Mesenchymal stem cell (in vitro differentiated cells and primary cell): ENCODE results near the gene SAPCD2.

Experiments
- DNase-seq: peaks from one replicate; pipeline ENCODE4 v3.0.0-alpha.2; 2013
- H2AFZ ChIP-seq: one replicate; pipeline ENCODE4 v1.6.1; 2013; ENCODE audit warnings: low read depth, mild to moderate bottlenecking, control low read depth, inconsistent platforms, low read length, moderate library complexity
- H2AK5ac ChIP-seq: 2 replicates; pipeline ENCODE4 v1.6.1; 2013; ENCODE audit warnings: low read length, moderate library complexity, mild to moderate bottlenecking, inconsistent platforms; ENCODE audit not compliant: severe bottlenecking
- H2BK120ac ChIP-seq: one replicate; pipeline ENCODE4 v1.6.1; 2013; ENCODE audit warnings: low read depth, mild to moderate bottlenecking, inconsistent platforms, low read length, moderate library complexity
- H2BK12ac ChIP-seq, 2 experiments: one replicate each; pipeline ENCODE4 v1.6.1; 2013; ENCODE audit warnings: inconsistent platforms in 2 of 2, low read length in 2 of 2, mild to moderate bottlenecking in 2 of 2, moderate library complexity in 2 of 2, control low read depth in 1 of 2
- H2BK15ac ChIP-seq: one replicate; pipeline ENCODE4 v1.6.1; 2013; ENCODE audit warnings: mild to moderate bottlenecking, low read depth, inconsistent platforms; ENCODE audit not compliant: poor library complexity, severe bottlenecking
- H2BK5ac ChIP-seq: 2 replicates; pipeline ENCODE4 v1.6.1; 2013; ENCODE audit warnings: low read depth, mild to moderate bottlenecking, low read length, control low read depth, inconsistent platforms; ENCODE audit not compliant: poor library complexity, severe bottlenecking
- H3K14ac ChIP-seq, 2 experiments: one replicate each; pipeline ENCODE4 v1.6.1; 2013; ENCODE audit warnings: inconsistent platforms in 2 of 2, low read length in 2 of 2, control low read depth in 1 of 2, mild to moderate bottlenecking in 1 of 2, moderate library complexity in 1 of 2
- H3K18ac ChIP-seq, 2 experiments: one replicate each; pipeline ENCODE4 v1.6.1; 2013; ENCODE audit warnings: inconsistent platforms in 2 of 2, low read length in 2 of 2, control low read depth in 1 of 2, low read depth in 1 of 2, mild to moderate bottlenecking in 1 of 2
- H3K23ac ChIP-seq, 2 experiments: one replicate each; pipeline ENCODE4 v1.6.1; 2013; ENCODE audit warnings: inconsistent platforms in 2 of 2, low read length in 2 of 2, mild to moderate bottlenecking in 2 of 2, moderate library complexity in 2 of 2, control low read depth in 1 of 2
- H3K27ac ChIP-seq: 2 replicates; pipeline ENCODE4 v1.5.1; 2013; ENCODE audit warnings: mild to moderate bottlenecking, moderate library complexity, low read length, control low read depth, inconsistent platforms; ENCODE audit not compliant: poor library complexity, severe bottlenecking
- H3K27me3 ChIP-seq, 2 experiments: 2 replicates each; pipeline versions ENCODE4 v1.6.1 to v1.7.0; 2013; ENCODE audit warnings: low read length in 2 of 2, mild to moderate bottlenecking in 2 of 2, moderate library complexity in 2 of 2, control low read depth in 1 of 2, inconsistent platforms in 1 of 2; ENCODE audit not compliant: control insufficient read depth in 1 of 2, insufficient read depth in 1 of 2
- H3K36me3 ChIP-seq, 2 experiments: 2 replicates each; pipeline versions ENCODE4 v1.6.1 to v1.7.0; 2013; ENCODE audit warnings: low read length in 2 of 2, control low read depth in 1 of 2, inconsistent platforms in 1 of 2, low read depth in 1 of 2, mild to moderate bottlenecking in 1 of 2; ENCODE audit not compliant: insufficient read depth in 2 of 2, control insufficient read depth in 1 of 2
- H3K4ac ChIP-seq, 2 experiments: one replicate each; pipeline ENCODE4 v1.6.1; 2013; ENCODE audit warnings: inconsistent platforms in 2 of 2, low read length in 2 of 2, mild to moderate bottlenecking in 2 of 2, moderate library complexity in 2 of 2, control low read depth in 1 of 2, low read depth in 1 of 2
- H3K4me1 ChIP-seq: 2 replicates; pipeline ENCODE4 v1.6.1; 2013; ENCODE audit warnings: low read depth, low read length, control low read depth; ENCODE audit not compliant: control insufficient read depth, insufficient read depth
- H3K4me2 ChIP-seq: 2 replicates; pipeline ENCODE4 v1.6.1; 2013; ENCODE audit warnings: low read length, mild to moderate bottlenecking, inconsistent platforms; ENCODE audit not compliant: poor library complexity, severe bottlenecking
- H3K4me3 ChIP-seq, 2 experiments: 2 replicates each; pipeline versions ENCODE4 v1.5.1 to v1.7.0; 2013; ENCODE audit warnings: low read length in 2 of 2, mild to moderate bottlenecking in 2 of 2, control low read depth in 1 of 2, low read depth in 1 of 2; ENCODE audit not compliant: insufficient read depth in 1 of 2
- H3K79me1 ChIP-seq: replicated peaks from 2 replicates; pipeline ENCODE4 v1.6.1; 2013; ENCODE audit warnings: mild to moderate bottlenecking, control low read depth, low read length, inconsistent platforms; ENCODE audit not compliant: poor library complexity, severe bottlenecking
- H3K9ac ChIP-seq: 2 replicates; pipeline ENCODE4 v1.7.0; 2013; ENCODE audit warnings: mild to moderate bottlenecking, low read length, moderate library complexity
- H3K9me3 ChIP-seq: 2 replicates; pipeline ENCODE4 v1.7.0; 2013; ENCODE audit warnings: mild to moderate bottlenecking, low read length; ENCODE audit not compliant: control insufficient read depth
- H4K8ac ChIP-seq: one replicate; pipeline ENCODE4 v1.6.1; 2013; ENCODE audit warnings: inconsistent platforms, mild to moderate bottlenecking, low read length, moderate library complexity
- H4K91ac ChIP-seq: one replicate; pipeline ENCODE4 v1.6.1; 2013; ENCODE audit warnings: mild to moderate bottlenecking, low read length, inconsistent platforms
- WGBS: methylation state at CpG from one replicate; pipeline ENCODE4 v1.1.7; 2013; ENCODE audit warnings: mixed read lengths; 5-methylcytosine and 5-hydroxymethylcytosine counted together

The SAPCD2 gene

DNA sequence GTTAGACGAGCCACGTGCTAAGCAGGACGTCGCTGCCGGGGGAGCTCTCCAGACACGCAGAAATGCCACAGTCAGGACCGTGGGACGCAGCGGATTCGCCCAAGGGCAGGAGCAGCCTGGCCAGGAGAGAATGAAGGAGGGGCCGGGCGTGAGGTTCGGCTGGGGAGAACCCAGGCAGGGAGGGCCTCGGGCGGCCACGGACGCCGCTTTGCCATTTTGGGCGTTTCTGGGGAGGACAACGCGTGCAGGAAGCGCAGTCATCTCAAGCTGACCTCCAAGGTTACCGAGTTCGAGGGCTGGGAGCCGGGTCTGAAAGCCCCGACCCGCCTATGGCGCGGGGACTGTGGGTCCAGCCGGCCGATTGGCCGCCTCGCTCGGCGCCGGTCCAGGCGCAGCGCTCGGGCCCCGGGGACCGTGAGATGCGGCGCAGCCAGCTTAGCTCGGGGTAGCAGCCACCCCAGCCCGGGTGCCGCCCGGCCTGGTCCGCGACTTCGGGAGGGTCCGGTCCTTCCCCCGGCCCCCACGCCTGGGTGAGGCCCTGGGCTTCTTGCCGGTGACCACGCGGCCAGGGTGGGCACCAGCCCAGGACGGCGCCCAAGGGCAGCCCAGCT, 15.7 kb upstream of the SAPCD2 start:
- H3K4me3 ChIP-seq = peak overlapping the region; percentile 71 to 90

DNA sequence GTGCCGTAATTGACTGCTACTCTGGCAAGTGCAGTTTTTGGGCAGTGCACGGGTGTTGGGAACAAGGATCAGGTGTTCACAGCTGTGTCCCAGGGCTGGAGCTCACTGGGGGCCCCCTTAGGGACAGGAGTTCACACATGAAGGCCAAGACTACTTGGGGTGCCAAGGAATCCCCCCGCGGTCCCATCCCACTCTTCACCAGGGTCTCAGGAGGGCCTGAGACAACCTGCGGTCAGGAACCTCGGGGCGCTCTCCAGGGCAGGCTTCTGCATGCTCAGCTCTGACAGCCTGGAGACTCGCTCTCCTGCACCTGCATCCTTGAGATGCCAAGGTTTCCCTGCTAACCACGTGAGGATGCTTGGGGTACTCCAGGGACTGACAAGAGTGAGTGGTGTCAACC, 14.2 kb upstream of the SAPCD2 start:
- Histone ChIP-seq H3K4me3 (no peak overlapping the region), H2BK5ac (no peak overlapping the region), H3K4ac (no peak overlapping the region), H2BK12ac (peak overlapping the region in 1 of 2 experiments; percentile 34), H3K9me3 (no peaks in the 10 kb centered on the region), H2BK15ac (no peak overlapping the region), H2AFZ (no peak overlapping the region), H3K18ac (no peak overlapping the region), H3K4me2 (no peak overlapping the region), H3K27me3 (no peaks in the 10 kb centered on the region), H3K14ac (no peak overlapping the region), H3K36me3 (peaks cover 40 to 48% of the 10 kb centered on the region in 2 experiments), H4K91ac (no peak overlapping the region), H2AK5ac (peak overlapping the region; percentile 11), H2BK120ac (no peak overlapping the region), H4K8ac (peak overlapping the region; percentile 61), H3K79me1 (peaks cover 37% of the 10 kb centered on the region), H3K9ac (peak overlapping the region; percentile 62), H3K23ac (no peak overlapping the region), H3K27ac (peak overlapping the region; percentile 85), H3K4me1 (peaks cover 42% of the 10 kb centered on the region)
- WGBS = 85% methylated on average over 8 of the region's 9 CpGs
- no peak for DNase-seq

More for the DNA sequence above, 15.7 kb upstream of the SAPCD2 start:
- peak overlapping the region; percentile 69 for H2BK5ac ChIP-seq
- H4K91ac ChIP-seq = peak overlapping the region; percentile 92
- peak overlapping the region; percentile 94 to 97 for H3K4ac ChIP-seq
- no peaks in the 10 kb centered on the region for H3K9me3 ChIP-seq
- H2AK5ac ChIP-seq = peak overlapping the region; percentile 35
- WGBS = 2% methylated on average over 51 of the region's 58 CpGs
- peak overlapping the region; percentile 87 for H3K4me2 ChIP-seq
- no peaks in the 10 kb centered on the region for H3K27me3 ChIP-seq
- peaks cover 39% of the 10 kb centered on the region for H3K79me1 ChIP-seq
- no peak overlapping the region for H2AFZ ChIP-seq
- peak overlapping the region in 1 of 2 experiments; percentile 29 for H3K23ac ChIP-seq
- DNase-seq = peak; percentile 65
- peak overlapping the region; percentile 93 for H2BK120ac ChIP-seq
- no peak overlapping the region for H2BK15ac ChIP-seq
- peaks cover 42% of the 10 kb centered on the region for H3K4me1 ChIP-seq
- H2BK12ac ChIP-seq = peak overlapping the region; percentile 46 to 59
- H3K14ac ChIP-seq = peak overlapping the region in 1 of 2 experiments; percentile 96
- peak overlapping the region; percentile 91 for H3K9ac ChIP-seq
- H4K8ac ChIP-seq = peak overlapping the region; percentile 78
- H3K27ac ChIP-seq = peak overlapping the region; percentile 45
- H3K18ac ChIP-seq = peak overlapping the region; percentile 34 to 55
- peaks cover 40 to 42% of the 10 kb centered on the region in 2 experiments for H3K36me3 ChIP-seq

DNA sequence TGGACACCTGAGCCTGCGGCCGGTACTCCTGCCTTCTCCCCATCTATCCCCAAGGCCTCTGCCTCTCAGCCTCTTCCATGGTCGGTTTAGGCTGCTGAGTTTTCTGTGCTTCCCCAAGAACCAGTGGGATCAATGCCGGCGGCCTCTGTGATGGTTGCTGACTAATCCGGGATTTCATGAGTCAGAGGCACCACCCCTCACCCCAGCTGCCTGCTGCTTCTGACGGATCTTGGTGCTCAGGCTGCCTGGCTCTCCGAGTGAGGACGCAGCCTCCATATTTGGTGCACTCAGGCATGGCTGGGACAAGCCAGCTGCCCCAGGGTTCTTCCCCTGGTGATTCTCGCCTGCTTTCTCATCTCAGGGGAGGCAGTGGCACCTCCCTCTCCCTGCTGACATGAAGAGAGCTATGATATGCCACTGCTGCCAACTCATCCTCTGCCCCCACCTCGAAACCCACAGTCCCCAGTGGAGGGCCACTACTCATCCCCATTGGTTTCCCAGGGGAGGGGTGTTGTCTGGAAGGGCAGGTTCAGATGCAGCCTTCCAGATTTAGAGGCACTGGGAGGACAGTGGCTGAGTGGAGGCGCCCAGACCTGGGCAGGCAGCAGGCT, 13.1 kb upstream of the SAPCD2 start:
- peak overlapping the region; percentile 74 for H3K9ac ChIP-seq
- peak overlapping the region; percentile 53 to 78 for H3K4ac ChIP-seq
- H2BK15ac ChIP-seq = peak overlapping the region; percentile 62
- 16% methylated on average over 11 of the region's 12 CpGs for WGBS
- H4K8ac ChIP-seq = peak overlapping the region; percentile 10
- H3K36me3 ChIP-seq = peaks cover 45 to 48% of the 10 kb centered on the region in 2 experiments
- no peaks in the 10 kb centered on the region for H3K27me3 ChIP-seq
- H2BK5ac ChIP-seq = no peak overlapping the region
- H3K27ac ChIP-seq = peak overlapping the region; percentile 85
- H3K18ac ChIP-seq = peak overlapping the region; percentile 11 to 64
- peaks cover 45% of the 10 kb centered on the region for H3K4me1 ChIP-seq
- peak overlapping the region in 1 of 2 experiments; percentile 37 for H2BK12ac ChIP-seq
- no peak overlapping the region for H2BK120ac ChIP-seq
- peak overlapping the region; percentile 70 for H2AK5ac ChIP-seq
- H3K9me3 ChIP-seq = no peaks in the 10 kb centered on the region
- peak; percentile 97 for DNase-seq
- peak overlapping the region; percentile 92 for H4K91ac ChIP-seq
- H3K4me3 ChIP-seq = peak overlapping the region; percentile 9 to 25
- H3K79me1 ChIP-seq = peaks cover 36% of the 10 kb centered on the region
- H2AFZ ChIP-seq = no peak overlapping the region
- H3K4me2 ChIP-seq = peak overlapping the region; percentile 8
- H3K14ac ChIP-seq = peak overlapping the region in 1 of 2 experiments; percentile 9
- no peak overlapping the region for H3K23ac ChIP-seq

DNA sequence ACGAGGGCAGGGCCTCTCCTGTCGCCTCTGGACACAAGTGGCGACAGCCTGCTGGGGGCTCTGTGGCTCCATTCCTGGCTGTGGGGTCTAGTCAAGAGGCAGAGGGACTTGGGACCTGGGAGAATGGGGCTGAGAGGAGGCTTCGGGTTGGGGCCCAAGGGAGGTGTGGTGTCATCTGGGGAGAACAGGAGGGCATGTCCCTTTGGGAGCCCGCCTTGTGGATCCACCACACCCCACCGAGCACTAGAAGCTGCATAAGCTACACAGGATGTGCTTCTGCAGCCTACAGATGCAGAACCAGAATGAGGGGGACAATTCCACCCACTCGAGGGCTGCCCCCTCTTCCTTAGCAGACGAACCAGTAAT, 12.6 kb upstream of the SAPCD2 start:
- no peak for DNase-seq
- 82% methylated on average over 8 of the region's 8 CpGs for WGBS
- peak overlapping the region in 1 of 2 experiments; percentile 9 for H3K14ac ChIP-seq

More for the DNA sequence above, 12.6 kb upstream of the SAPCD2 start:
- no peak overlapping the region for H2BK5ac ChIP-seq
- peak overlapping the region; percentile 74 for H3K9ac ChIP-seq
- H3K4ac ChIP-seq = peak overlapping the region in 1 of 2 experiments; percentile 37
- no peaks in the 10 kb centered on the region for H3K9me3 ChIP-seq
- H2AFZ ChIP-seq = no peak overlapping the region
- peak overlapping the region; percentile 9 to 25 for H3K4me3 ChIP-seq
- H2BK120ac ChIP-seq = no peak overlapping the region
- H2AK5ac ChIP-seq = peak overlapping the region; percentile 70
- peaks cover 51% of the 10 kb centered on the region for H3K4me1 ChIP-seq
- peak overlapping the region in 1 of 2 experiments; percentile 37 for H2BK12ac ChIP-seq
- no peak overlapping the region for H3K4me2 ChIP-seq
- H4K91ac ChIP-seq = peak overlapping the region; percentile 57
- peaks cover 38% of the 10 kb centered on the region for H3K79me1 ChIP-seq
- no peak overlapping the region for H3K23ac ChIP-seq
- peaks cover 45 to 46% of the 10 kb centered on the region in 2 experiments for H3K36me3 ChIP-seq
- peak overlapping the region in 1 of 2 experiments; percentile 13 for H3K18ac ChIP-seq
- peak overlapping the region; percentile 13 for H2BK15ac ChIP-seq
- no peaks in the 10 kb centered on the region for H3K27me3 ChIP-seq
- peak overlapping the region; percentile 85 for H3K27ac ChIP-seq
- H4K8ac ChIP-seq = no peak overlapping the region
